GM23248 (cell line): Measurements from ENCODE around the gene RABEP2.

Experiments
- EZH2 ChIP-seq: fragments of 200-600 bp; sonication (generic); IDR thresholded peaks from 2 replicates; pipeline ENCODE4 v1.6.1; 2018; ENCODE audit warnings: antibody characterized with exemption, mild to moderate bottlenecking; ENCODE audit not compliant: insufficient read depth, poor library complexity, severe bottlenecking
- EZH2phosphoT487 ChIP-seq: fragments of 200-600 bp; sonication (generic); IDR thresholded peaks from 2 replicates; pipeline ENCODE4 v1.6.1; 2018; ENCODE audit warnings: antibody characterized with exemption, moderate library complexity, mild to moderate bottlenecking, low read depth; ENCODE audit not compliant: insufficient read depth

GRCh38 chr16:28936784-28937155 lies 11.7 kb upstream of the RABEP2 start:
- no peak for TF ChIP-seq EZH2phosphoT487
- TF ChIP-seq EZH2, result no peak
